Measurements from ENCODE around the gene PHC1. TPM values are rescaled to one million over a fixed set of nuclear protein-coding genes. Genes with fewer than 3 reads are reported as not detected.
"Not testable (repeated sequence)": the region's sequence is repeated elsewhere in the genome, so short reads cannot be mapped to it uniquely, and the experiment has no call there.

Gene PHC1
- total RNA-seq, 1 donor from 2014 or later = 25.5 TPM

GRCh38 chr12:8906266-8907180, 7.8 kb upstream of the PHC1 start:
- intact Hi-C loops (cut with DNase I) = no loop called here
- DNase-seq (ENCODE audit: low spot score) = no peak

DNA sequence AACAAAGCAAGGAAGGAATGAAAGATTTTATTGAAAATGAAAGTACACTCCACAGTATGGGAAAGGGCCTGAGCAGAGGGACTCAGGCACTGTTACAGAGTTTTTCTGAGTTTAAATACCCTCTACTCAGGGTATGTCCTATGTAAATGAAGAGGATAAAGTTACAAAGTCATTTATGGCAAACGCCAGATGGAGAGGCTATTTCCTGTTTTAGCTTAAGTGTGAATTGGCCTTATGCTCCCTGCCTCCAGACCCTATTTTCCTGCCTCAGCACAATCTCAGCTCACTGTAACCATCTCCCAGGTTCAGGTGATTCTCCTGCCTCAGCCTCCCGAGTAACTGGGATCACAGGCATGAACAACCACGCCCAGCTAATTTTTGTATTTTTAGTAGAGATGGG, 6.8 kb upstream of the PHC1 start:
- intact Hi-C loops (cut with DNase I) = no loop called here

GRCh38 chr12:8909752-8910151, 4.6 kb upstream of the PHC1 start:
- DNase-seq (ENCODE audit: low spot score) = no peak
- intact Hi-C loops (cut with DNase I) = loop anchor here (5.0 kb wide), 1 partner anchor 212 kb away; the partner anchor contains the start of gene RIMKLB

More for the DNA sequence above, 6.8 kb upstream of the PHC1 start:
- no peak for DNase-seq (ENCODE audit: low spot score)

GRCh38 chr12:8911606-8912268, 2.6 kb upstream of the PHC1 start:
- intact Hi-C loops (cut with DNase I) = loop anchor here (5.0 kb wide), 1 partner anchor 214 kb away; the partner anchor contains the start of gene RIMKLB
- no peak for DNase-seq (ENCODE audit: low spot score)

DNA sequence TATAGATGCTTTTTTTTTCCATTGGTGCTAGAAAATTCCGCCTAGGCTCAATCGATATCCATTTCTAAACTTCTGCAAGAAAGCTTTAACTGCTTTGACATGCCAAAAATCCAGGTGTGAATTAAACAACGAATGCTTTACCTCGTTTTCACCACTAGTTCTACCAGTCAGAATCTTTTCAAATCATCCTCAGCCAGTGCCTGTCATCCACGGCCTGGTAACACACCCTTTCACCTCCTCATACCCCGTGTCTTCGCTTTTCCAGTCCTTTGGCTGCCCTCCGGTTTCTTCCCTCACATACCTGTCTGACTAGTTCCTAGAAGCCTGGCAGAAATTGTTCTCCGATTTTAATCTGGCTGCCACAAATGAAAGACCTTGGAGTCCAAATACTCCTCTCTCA, 1.4 kb upstream of the PHC1 start:
- intact Hi-C loops (cut with DNase I) = loop anchor here (5.0 kb wide), 1 partner anchor 216 kb away; the partner anchor contains the start of gene RIMKLB

GRCh38 chr12:8913702-8914032, 642 bp upstream of the PHC1 start:
- intact Hi-C loops (cut with DNase I) = loop anchor here (2.0 to 5.0 kb wide), 2 partner anchors 35 to 216 kb away; partner anchors contain the start of genes M6PR and RIMKLB
- no peak for DNase-seq (ENCODE audit: low spot score)

More for the DNA sequence above, 1.4 kb upstream of the PHC1 start:
- no peak for DNase-seq (ENCODE audit: low spot score)

GRCh38 chr12:8914716-8915526, 612 bp downstream of the PHC1 start:
- DNase-seq (ENCODE audit: low spot score) = no peak
- intact Hi-C loops (cut with DNase I) = loop anchor here (2.0 to 5.0 kb wide), 2 partner anchors 34 to 218 kb away; partner anchors contain the start of genes M6PR and RIMKLB

DNA sequence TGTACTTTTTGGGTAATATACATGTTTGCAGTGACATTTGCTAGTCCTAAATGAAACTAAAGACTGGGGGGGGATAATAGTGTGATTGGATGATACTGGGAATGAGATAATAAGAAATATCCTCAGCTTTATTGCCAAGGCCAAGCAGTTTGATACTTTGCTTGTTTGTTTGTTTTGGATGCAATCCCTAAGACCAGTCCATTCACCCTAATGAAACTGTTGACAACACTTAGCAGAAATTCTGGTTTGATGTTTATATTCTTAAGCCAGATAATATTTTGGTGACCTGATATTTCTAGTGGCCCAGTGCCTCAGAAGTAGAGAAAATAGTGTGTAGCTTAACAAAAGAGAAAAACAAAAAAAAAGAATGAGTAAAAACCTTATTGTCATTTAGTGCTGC, 1.8 kb downstream of the PHC1 start:
- intact Hi-C loops (cut with DNase I) = no loop called here
- no peak for DNase-seq (ENCODE audit: low spot score)

- DNase-seq (ENCODE audit: low spot score) = no peak
- intact Hi-C loops (cut with DNase I) = no loop called here
Measured at GRCh38 chr12:8917031-8917430, 2.7 kb downstream of the PHC1 start.

DNA sequence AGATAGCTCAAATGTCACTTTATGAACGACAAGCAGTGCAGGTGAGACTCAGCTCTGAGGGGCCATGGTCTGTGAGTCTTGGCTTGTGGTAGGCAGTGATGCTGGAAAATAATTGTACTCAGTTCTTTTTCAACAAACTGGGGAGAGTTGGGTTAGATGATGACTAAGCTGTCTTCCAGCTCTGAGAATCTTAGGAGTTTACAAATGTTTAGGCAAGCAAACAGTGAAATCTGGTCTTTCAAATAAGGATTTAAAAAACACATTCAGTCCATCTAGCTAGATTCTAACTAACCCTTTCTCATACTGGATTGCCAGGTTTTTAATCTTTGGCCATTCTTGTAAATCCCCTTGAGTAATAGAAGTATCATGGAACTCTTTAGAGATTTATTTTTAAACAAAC, 3.4 kb downstream of the PHC1 start:
- DNase-seq (ENCODE audit: low spot score) = no peak

DNA sequence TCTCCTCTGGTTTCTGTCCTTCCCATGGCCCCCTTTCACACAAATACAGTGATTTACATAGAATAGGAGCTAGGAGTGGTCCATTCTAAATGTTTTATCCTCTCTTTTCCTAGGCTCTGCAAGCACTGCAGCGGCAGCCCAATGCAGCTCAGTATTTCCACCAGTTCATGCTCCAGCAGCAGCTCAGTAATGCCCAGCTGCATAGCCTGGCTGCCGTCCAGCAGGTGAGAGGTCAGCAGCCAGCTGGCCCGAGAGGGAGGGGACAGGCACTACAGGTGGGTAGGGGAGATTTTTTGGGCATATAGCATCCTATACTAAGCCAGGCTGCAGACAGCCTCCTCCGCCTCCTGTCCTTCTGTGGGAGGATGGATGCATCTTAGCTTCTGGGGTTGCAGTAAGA, 5.3 kb downstream of the PHC1 start:
- DNase-seq (ENCODE audit: low spot score); intact Hi-C loops (cut with DNase I): not testable (repeated sequence)

More for the DNA sequence above, 3.4 kb downstream of the PHC1 start:
- intact Hi-C loops (cut with DNase I) = no loop called here

- no peak for DNase-seq (ENCODE audit: low spot score)
- intact Hi-C loops (cut with DNase I) = no loop called here
Measured at GRCh38 chr12:8922544-8922943, 8.2 kb downstream of the PHC1 start.

GRCh38 chr12:8930655-8931323, 16.5 kb downstream of the PHC1 start:
- DNase-seq (ENCODE audit: low spot score); intact Hi-C loops (cut with DNase I): not testable (repeated sequence)

- DNase-seq (ENCODE audit: low spot score); intact Hi-C loops (cut with DNase I): not testable (repeated sequence)
Measured at GRCh38 chr12:8932464-8932863, 18.2 kb downstream of the PHC1 start.

DNA sequence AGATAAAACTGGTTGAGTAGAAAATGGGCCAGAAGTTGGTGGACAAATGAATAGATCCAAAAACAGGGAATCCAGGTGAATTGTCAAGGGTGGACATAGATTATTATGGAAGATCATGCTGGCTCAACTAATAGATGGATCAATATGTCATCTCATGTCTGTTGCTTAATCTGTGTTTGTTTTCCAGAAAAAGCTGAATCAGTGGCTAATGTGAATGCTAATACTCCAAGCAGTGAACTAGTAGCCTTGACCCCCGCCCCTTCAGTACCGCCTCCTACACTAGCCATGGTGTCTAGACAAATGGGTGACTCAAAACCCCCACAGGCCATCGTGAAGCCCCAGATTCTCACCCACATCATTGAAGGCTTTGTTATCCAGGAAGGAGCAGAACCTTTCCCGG, 19.8 kb downstream of the PHC1 start:
- intact Hi-C loops (cut with DNase I); DNase-seq (ENCODE audit: low spot score): not testable (repeated sequence)

- intact Hi-C loops (cut with DNase I) = no loop called here
- DNase-seq (ENCODE audit: low spot score) = no peak
Measured at GRCh38 chr12:8936735-8937134, 22.4 kb downstream of the PHC1 start.

- DNase-seq (ENCODE audit: low spot score); intact Hi-C loops (cut with DNase I): not testable (repeated sequence)
Measured at GRCh38 chr12:8937842-8938442, 23.6 kb downstream of the PHC1 start.

GRCh38 chr12:8941691-8942478, 27.6 kb downstream of the PHC1 start:
- intact Hi-C loops (cut with DNase I) = no loop called here
- no peak for DNase-seq (ENCODE audit: low spot score)

All from cardiac septum (tissue), 1 donor.